ENCODE data around the gene ZNF678. TPM values are rescaled to one million over a fixed set of nuclear protein-coding genes. Genes with fewer than 3 reads are reported as not detected.

Gene ZNF678
- polyA plus RNA-seq (2011; rRNA removed) (1.2 and 2.3 TPM in 2 replicates), polyA minus RNA-seq (2011; rRNA and poly(A)+ RNA removed) (4.7 and 5.5 TPM in 2 replicates)

GRCh38 chr1:227563324-227564201 is at the start of gene ZNF678:
Gene ZNF678, plus strand, starts transcription at chr1:227563556. Its CDS starts 87,436 bp downstream, at chr1:227650992.
- POLR2A ChIA-PET: no interaction called here
- no peak for TF ChIP-seq CTCF (IDR thresholded peaks at IDR 0.05; ENCODE audit: insufficient read depth, low read depth, low read length)
- DNase-seq (ENCODE audit: low read depth): peak; percentile 53

GRCh38 chr1:227518876-227519275 is 44.5 kb upstream of the ZNF678 start:
- ChIA-PET POLR2A (no interaction called here), CTCF (no interaction called here)
- Histone ChIP-seq H3K36me3 (ENCODE audit: control insufficient read depth, insufficient read depth, low read length) (no peaks in the 10 kb centered on the region), H3K27me3 (ENCODE audit: control insufficient read depth, insufficient read depth, low read length) (no peaks in the 10 kb centered on the region), H3K4me3 (ENCODE audit: low read depth, low read length) (no peak overlapping the region)
- TF ChIP-seq CTCF (IDR thresholded peaks at IDR 0.05; ENCODE audit: insufficient read depth, low read depth, low read length): no peak
- no peak for DNase-seq (ENCODE audit: low read depth)

More at GRCh38 chr1:227563324-227564201, at the start of gene ZNF678:
- H3K27me3 ChIP-seq (ENCODE audit: control insufficient read depth, insufficient read depth, low read length): peaks cover 4% of the 10 kb centered on the region
- H3K4me3 ChIP-seq (ENCODE audit: low read depth, low read length): peak within 1 kb of the TSS; percentile 58
- no peaks in the 10 kb centered on the region for H3K36me3 ChIP-seq (ENCODE audit: control insufficient read depth, insufficient read depth, low read length)
- CTCF ChIA-PET: interaction anchor here (0.6 to 1.6 kb wide), 4 partner anchors 10 to 901 kb away, joined by 3 to 4 read pairs (median 4); no protein-coding TSS in a partner anchor

- no peak overlapping the region for H3K4me3 ChIP-seq (ENCODE audit: low read depth, low read length)
- CTCF ChIA-PET: interaction anchor here (1.4 kb wide), 1 partner anchor 21 kb away, joined by 5 read pairs; no protein-coding TSS in a partner anchor
- no peaks in the 10 kb centered on the region for H3K27me3 ChIP-seq (ENCODE audit: control insufficient read depth, insufficient read depth, low read length)
- no peak for TF ChIP-seq CTCF (IDR thresholded peaks at IDR 0.05; ENCODE audit: insufficient read depth, low read depth, low read length)
- DNase-seq (ENCODE audit: low read depth): no peak
- H3K36me3 ChIP-seq (ENCODE audit: control insufficient read depth, insufficient read depth, low read length): no peaks in the 10 kb centered on the region
- POLR2A ChIA-PET: no interaction called here
These were observed 41.6 kb upstream of the ZNF678 start for GRCh38 chr1:227521782-227522181.

GRCh38 chr1:227526524-227526923 is 36.8 kb upstream of the ZNF678 start:
- POLR2A ChIA-PET: no interaction called here
- no peaks in the 10 kb centered on the region for H3K36me3 ChIP-seq (ENCODE audit: control insufficient read depth, insufficient read depth, low read length)
- no peaks in the 10 kb centered on the region for H3K27me3 ChIP-seq (ENCODE audit: control insufficient read depth, insufficient read depth, low read length)
- H3K4me3 ChIP-seq (ENCODE audit: low read depth, low read length): no peak overlapping the region
- no peak for DNase-seq (ENCODE audit: low read depth)
- CTCF ChIA-PET: no interaction called here
- no peak for TF ChIP-seq CTCF (IDR thresholded peaks at IDR 0.05; ENCODE audit: insufficient read depth, low read depth, low read length)

GRCh38 chr1:227532019-227532619 is 31.2 kb upstream of the ZNF678 start:
- ChIA-PET POLR2A (no interaction called here), CTCF (interaction anchor here (0.6 to 1.3 kb wide), 2 partner anchors 10 to 1363 kb away, joined by 3 read pairs; no protein-coding TSS in a partner anchor)
- TF ChIP-seq CTCF (IDR thresholded peaks at IDR 0.05; ENCODE audit: insufficient read depth, low read depth, low read length): no peak
- no peaks in the 10 kb centered on the region for H3K36me3 ChIP-seq (ENCODE audit: control insufficient read depth, insufficient read depth, low read length)
- no peak overlapping the region for H3K4me3 ChIP-seq (ENCODE audit: low read depth, low read length)
- H3K27me3 ChIP-seq (ENCODE audit: control insufficient read depth, insufficient read depth, low read length): no peaks in the 10 kb centered on the region
- no peak for DNase-seq (ENCODE audit: low read depth)
